CD14-positive monocyte (primary cell): Measurements from ENCODE around the gene CPB2. TPM values are rescaled to one million over a fixed set of nuclear protein-coding genes. Genes with fewer than 3 reads are reported as not detected.
A peak's percentile ranks its signal among the peaks of the same experiment; 100 is the strongest.

Source experiments
- DNase-seq, 3 donors: peaks; one replicate each; pipeline ENCODE4 v3.0.0-alpha.2; 2011 to 2022
- H2AFZ ChIP-seq: 2 replicates; pipeline ENCODE4 v1.6.0; 2012; ENCODE audit warnings: mild to moderate bottlenecking, low read depth, low read length, inconsistent platforms; ENCODE audit not compliant: insufficient read depth, poor library complexity, severe bottlenecking
- H3K27ac ChIP-seq, 2 donors: 1 replicate in 1 of 2; 2 replicates in 1 of 2; pipeline ENCODE4 v1.5.1; 2012 to 2013; ENCODE audit warnings: low read length in 2 of 2, control low read depth in 1 of 2, inconsistent platforms in 1 of 2, low read depth in 1 of 2, mild to moderate bottlenecking in 1 of 2
- H3K27me3 ChIP-seq, 2 donors: one replicate each; pipeline versions ENCODE4 v1.6.0 to v1.6.1; 2011 to 2013; ENCODE audit warnings: low read length in 2 of 2; ENCODE audit not compliant: control insufficient read depth in 2 of 2, insufficient read depth in 2 of 2
- H3K36me3 ChIP-seq, 2 donors: replicated peaks in 1 of 2; 1 replicate in 1 of 2; 2 replicates in 1 of 2; pipeline versions ENCODE4 v1.5.1 to v1.6.1; 2012 to 2013; ENCODE audit warnings: low read length in 2 of 2, control low read depth in 1 of 2, inconsistent platforms in 1 of 2, mild to moderate bottlenecking in 1 of 2; ENCODE audit not compliant: insufficient read depth in 2 of 2, control insufficient read depth in 1 of 2
- H3K4me1 ChIP-seq, 2 donors: 1 replicate in 1 of 2; 2 replicates in 1 of 2; pipeline versions ENCODE4 v1.5.1 to v1.6.1; 2012 to 2013; ENCODE audit warnings: low read length in 2 of 2, control low read depth in 1 of 2, inconsistent platforms in 1 of 2, mild to moderate bottlenecking in 1 of 2, moderate library complexity in 1 of 2; ENCODE audit not compliant: insufficient read depth in 2 of 2, control insufficient read depth in 1 of 2
- H3K4me2 ChIP-seq: replicated peaks from 2 replicates; pipeline ENCODE3; 2012; ENCODE audit warnings: low read length, moderate library complexity, mild to moderate bottlenecking; ENCODE audit not compliant: poor library complexity, severe bottlenecking; ENCODE audit errors: extremely low read depth
- H3K4me3 ChIP-seq, 3 experiments: fragments of 200-600 bp in 1 of 3; sonication (generic) in 1 of 3; replicated peaks in 1 of 3; 1 replicate in 2 of 3; 2 replicates in 1 of 3; pipeline ENCODE4 v1.5.1; 2011 to 2013; ENCODE audit warnings: low read length in 3 of 3, mild to moderate bottlenecking in 3 of 3, control low read depth in 2 of 3, low read depth in 2 of 3, inconsistent platforms in 1 of 3, moderate library complexity in 1 of 3
- H3K79me2 ChIP-seq: 2 replicates; pipeline ENCODE4 v1.6.0; 2012; ENCODE audit warnings: mild to moderate bottlenecking, control low read depth, inconsistent platforms, low read length, moderate library complexity; ENCODE audit not compliant: insufficient read depth
- H3K9ac ChIP-seq: 2 replicates; pipeline ENCODE4 v1.6.0; 2017; ENCODE audit warnings: low read length, mild to moderate bottlenecking; ENCODE audit not compliant: insufficient read depth, poor library complexity, severe bottlenecking
- H3K9me3 ChIP-seq, 2 donors: replicated peaks in 1 of 2; 1 replicate in 1 of 2; 2 replicates in 1 of 2; pipeline versions ENCODE4 v1.5.1 to v1.6.1; 2012 to 2013; ENCODE audit warnings: low read length in 2 of 2, control low read depth in 1 of 2; ENCODE audit not compliant: control insufficient read depth in 1 of 2, insufficient read depth in 1 of 2
- H4K20me1 ChIP-seq: 2 replicates; pipeline ENCODE4 v1.6.0; 2012; ENCODE audit warnings: mild to moderate bottlenecking, low read length, control low read depth, moderate library complexity; ENCODE audit not compliant: insufficient read depth
- H3K27ac Mint-ChIP-seq, 7 donors: one replicate each; pipeline ENCODE4 v1.8.0; 2020; ENCODE audit warnings: mild to moderate bottlenecking in 7 of 7, mixed read lengths in 7 of 7, moderate library complexity in 6 of 7, inconsistent platforms in 2 of 7
- H3K27me3 Mint-ChIP-seq, 3 donors: one replicate each; pipeline ENCODE4 v1.8.0; 2021 to 2022; ENCODE audit warnings: low read depth in 3 of 3, mild to moderate bottlenecking in 3 of 3, mixed read lengths in 3 of 3, moderate library complexity in 3 of 3, inconsistent platforms in 1 of 3
- H3K36me3 Mint-ChIP-seq, 2 donors: one replicate each; pipeline ENCODE4 v1.8.0; 2020; ENCODE audit warnings: mixed read lengths in 2 of 2, inconsistent platforms in 1 of 2, mild to moderate bottlenecking in 1 of 2
- H3K4me1 Mint-ChIP-seq: one replicate; pipeline ENCODE4 v1.8.0; 2020; ENCODE audit warnings: mild to moderate bottlenecking, mixed read lengths
- H3K4me3 Mint-ChIP-seq, 2 donors: one replicate each; pipeline ENCODE4 v1.8.0; 2020; ENCODE audit warnings: mild to moderate bottlenecking in 2 of 2, mixed read lengths in 2 of 2, moderate library complexity in 1 of 2
- H3K9me3 Mint-ChIP-seq, 7 donors: one replicate each; pipeline ENCODE4 v1.8.0; 2020 to 2022; ENCODE audit warnings: mixed read lengths in 7 of 7, mild to moderate bottlenecking in 6 of 7, moderate library complexity in 6 of 7, inconsistent platforms in 2 of 7
- WGBS: methylation state at CpG from one replicate; pipeline ENCODE4 v1.1.5; 2013; ENCODE audit warnings: missing lambda C conversion rate; ENCODE audit not compliant: insufficient coverage; 5-methylcytosine and 5-hydroxymethylcytosine counted together
- intact Hi-C, 2 donors: fragments of 100-400 bp; cut with micrococcal nuclease; formaldehyde crosslinking; loops; one replicate each; pipeline versions ENCODE4 v1.15.0 to v1.15.1; 2023
- polyA plus RNA-seq, 3 donors: library from polyadenylated mRNA; depleted of rRNA in 1 of 3; unstranded in 2 of 3; stranded (reverse) in 1 of 3; fragments of 300-500 nt in 2 of 3; fragments of >200 nt in 1 of 3; fragmentation: Illumina TruSeq in 2 of 3; gene quantifications; 1 replicate in 2 of 3; 2 replicates in 1 of 3; pipeline ENCODE4 v1.2.3, GENCODE V29; 2012 to 2021
- TF ChIP-seq, protein P1 (sequence below): fragments of 200-600 bp; IDR thresholded peaks from one replicate; pipeline ENCODE4 v1.8.0; 2022; ENCODE audit warnings: antibody characterized with exemption, mild to moderate bottlenecking

Gene CPB2
- polyA plus RNA-seq, 3 donors: 0.15 to 0.18 TPM; not detected in 1

DNA sequence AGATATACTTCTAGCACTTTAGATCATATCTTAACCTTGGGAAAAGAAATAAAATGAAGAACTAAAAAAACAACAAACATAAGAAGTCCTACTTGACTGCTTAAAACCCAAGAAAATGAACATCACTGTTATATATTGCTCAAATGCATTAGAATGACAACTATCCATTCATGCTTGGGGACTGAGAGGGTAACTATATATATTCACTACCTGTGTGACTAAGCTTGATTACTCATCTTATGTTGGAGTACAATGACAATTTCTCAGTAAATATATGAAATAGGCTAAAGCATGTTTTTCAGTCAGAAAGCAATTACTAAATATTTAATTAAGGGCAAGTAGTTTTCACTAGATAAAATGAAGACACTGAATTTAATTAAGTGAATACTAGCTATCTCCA, 92.4 kb downstream of the CPB2 start:
- H3K9me3 ChIP-seq: no peaks in the 10 kb centered on the region
- Mint-ChIP-seq H3K36me3 (peaks cover 48 to 70% of the 10 kb centered on the region in 2 donors), H3K4me3 (no peak overlapping the region), H3K4me1 (peaks cover 18% of the 10 kb centered on the region), H3K9me3 (no peaks in the 10 kb centered on the region), H3K27ac (no peak overlapping the region), H3K27me3 (no peaks in the 10 kb centered on the region)
- peaks cover 5 to 20% of the 10 kb centered on the region in 2 donors for H3K4me1 ChIP-seq
- no peaks in the 10 kb centered on the region for H3K27me3 ChIP-seq
- H3K79me2 ChIP-seq: no peaks in the 10 kb centered on the region
- H2AFZ ChIP-seq: no peak overlapping the region
- TF ChIP-seq, protein P1, sequence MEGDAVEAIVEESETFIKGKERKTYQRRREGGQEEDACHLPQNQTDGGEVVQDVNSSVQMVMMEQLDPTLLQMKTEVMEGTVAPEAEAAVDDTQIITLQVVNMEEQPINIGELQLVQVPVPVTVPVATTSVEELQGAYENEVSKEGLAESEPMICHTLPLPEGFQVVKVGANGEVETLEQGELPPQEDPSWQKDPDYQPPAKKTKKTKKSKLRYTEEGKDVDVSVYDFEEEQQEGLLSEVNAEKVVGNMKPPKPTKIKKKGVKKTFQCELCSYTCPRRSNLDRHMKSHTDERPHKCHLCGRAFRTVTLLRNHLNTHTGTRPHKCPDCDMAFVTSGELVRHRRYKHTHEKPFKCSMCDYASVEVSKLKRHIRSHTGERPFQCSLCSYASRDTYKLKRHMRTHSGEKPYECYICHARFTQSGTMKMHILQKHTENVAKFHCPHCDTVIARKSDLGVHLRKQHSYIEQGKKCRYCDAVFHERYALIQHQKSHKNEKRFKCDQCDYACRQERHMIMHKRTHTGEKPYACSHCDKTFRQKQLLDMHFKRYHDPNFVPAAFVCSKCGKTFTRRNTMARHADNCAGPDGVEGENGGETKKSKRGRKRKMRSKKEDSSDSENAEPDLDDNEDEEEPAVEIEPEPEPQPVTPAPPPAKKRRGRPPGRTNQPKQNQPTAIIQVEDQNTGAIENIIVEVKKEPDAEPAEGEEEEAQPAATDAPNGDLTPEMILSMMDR: no peak
- no peak overlapping the region for H3K27ac ChIP-seq
- no peaks in the 10 kb centered on the region for H4K20me1 ChIP-seq
- peaks cover 56 to 70% of the 10 kb centered on the region in 2 donors for H3K36me3 ChIP-seq
- intact Hi-C loops: no loop called here
- no peak overlapping the region for H3K4me3 ChIP-seq
- DNase-seq: no peak
- no peak overlapping the region for H3K4me2 ChIP-seq
- no peak overlapping the region for H3K9ac ChIP-seq

DNA sequence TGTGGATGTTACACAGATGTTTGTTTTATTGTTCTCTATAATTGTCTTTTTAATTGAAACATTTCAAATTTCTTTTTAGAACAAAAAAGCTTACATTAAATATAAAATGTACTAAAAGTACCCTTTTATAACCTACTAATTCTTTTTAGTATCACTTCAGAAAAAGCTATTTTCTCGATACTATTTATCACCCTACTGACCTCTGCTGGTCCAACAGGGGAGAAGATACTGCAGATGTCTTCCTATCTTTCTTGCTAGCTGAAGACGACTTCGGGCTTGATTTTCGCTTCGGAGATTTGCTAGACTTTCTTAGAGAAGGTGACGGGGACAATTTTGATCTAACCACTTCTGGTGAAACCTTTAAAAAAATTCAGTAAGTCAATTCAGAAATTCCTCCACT, 94.7 kb downstream of the CPB2 start:
- WGBS: 98% methylated on average over 5 of the region's 6 CpGs
- intact Hi-C loops: no loop called here

More for the DNA sequence above, 94.7 kb downstream of the CPB2 start:
- peaks cover 60 to 73% of the 10 kb centered on the region in 2 donors for H3K36me3 ChIP-seq
- DNase-seq: no peak
- Mint-ChIP-seq H3K27ac (no peak overlapping the region), H3K36me3 (peaks cover 51 to 72% of the 10 kb centered on the region in 2 donors), H3K4me3 (no peak overlapping the region), H3K9me3 (no peaks in the 10 kb centered on the region), H3K4me1 (peaks cover 11% of the 10 kb centered on the region), H3K27me3 (no peaks in the 10 kb centered on the region)
- no peaks in the 10 kb centered on the region for H3K79me2 ChIP-seq
- H3K4me2 ChIP-seq: no peak overlapping the region
- no peak overlapping the region for H2AFZ ChIP-seq
- H3K9ac ChIP-seq: no peak overlapping the region
- H3K9me3 ChIP-seq: no peaks in the 10 kb centered on the region
- no peaks in the 10 kb centered on the region for H3K27me3 ChIP-seq
- H4K20me1 ChIP-seq: no peaks in the 10 kb centered on the region
- no peak overlapping the region for H3K4me3 ChIP-seq
- H3K27ac ChIP-seq: no peak overlapping the region
- TF ChIP-seq, protein P1: peak; percentile 22
- H3K4me1 ChIP-seq: peaks cover 0 to 7% of the 10 kb centered on the region in 2 donors
